ENCODE data around the gene COA8.

COA8 gene

GRCh38 chr14:103526247-103526913, 36.4 kb upstream of the COA8 start:
- no peak for DNase-seq (ENCODE audit: low read depth)

- DNase-seq (ENCODE audit: low read depth) = no peak
Measured at GRCh38 chr14:103526914-103527248, 35.9 kb upstream of the COA8 start.

GRCh38 chr14:103527408-103528145, 35.2 kb upstream of the COA8 start:
- DNase-seq (ENCODE audit: low read depth) = no peak

- no peak for DNase-seq (ENCODE audit: low read depth)
Measured at GRCh38 chr14:103528146-103528586, 34.6 kb upstream of the COA8 start.

GRCh38 chr14:103528587-103529382, 34.0 kb upstream of the COA8 start, which contains the start of gene TRMT61A:
TSS of gene TRMT61A (plus strand) at chr14:103529196. CDS start at chr14:103529979, 783 bp downstream.
- DNase-seq (ENCODE audit: low read depth) = peak; percentile 70

GRCh38 chr14:103529383-103530365, 33.1 kb upstream of the COA8 start:
- DNase-seq (ENCODE audit: low read depth) = no peak

GRCh38 chr14:103530390-103530789, 32.4 kb upstream of the COA8 start:
- DNase-seq (ENCODE audit: low read depth) = no peak

GRCh38 chr14:103530831-103531230, 31.9 kb upstream of the COA8 start:
- no peak for DNase-seq (ENCODE audit: low read depth)

- no peak for DNase-seq (ENCODE audit: low read depth)
Measured at GRCh38 chr14:103531421-103532215, 31.1 kb upstream of the COA8 start.

- no peak for DNase-seq (ENCODE audit: low read depth)
Measured at GRCh38 chr14:103532216-103533136, 30.3 kb upstream of the COA8 start.

- no peak for DNase-seq (ENCODE audit: low read depth)
Measured at GRCh38 chr14:103533137-103533998, 29.4 kb upstream of the COA8 start.

- no peak for DNase-seq (ENCODE audit: low read depth)
Measured at GRCh38 chr14:103533999-103534575, 28.7 kb upstream of the COA8 start.

GRCh38 chr14:103534576-103535061, 28.1 kb upstream of the COA8 start:
- no peak for DNase-seq (ENCODE audit: low read depth)

GRCh38 chr14:103535081-103535890, 27.5 kb upstream of the COA8 start:
- DNase-seq (ENCODE audit: low read depth) = no peak

GRCh38 chr14:103535891-103536565, 26.7 kb upstream of the COA8 start:
- no peak for DNase-seq (ENCODE audit: low read depth)

GRCh38 chr14:103536693-103537092, 26.1 kb upstream of the COA8 start:
- no peak for DNase-seq (ENCODE audit: low read depth)

All from stimulated activated CD8-positive, alpha-beta memory T cell treated with anti-CD3 and anti-CD28 coated beads, Interleukin-12 subunit alpha, Interleukin-12 subunit beta, amount 100 ng/mL, for 4 hours (primary cell).